Adrenal gland (tissue), 12 donors: ENCODE results near the gene TMEM123. TPM values are rescaled to one million over a fixed set of nuclear protein-coding genes. Genes with fewer than 3 reads are reported as not detected.

Experiments
- DNase-seq, 7 donors: peaks; one replicate each; pipeline ENCODE4 v3.0.0-alpha.2; 2019 to 2020
- H3K27ac ChIP-seq, 5 donors: fragments of 200-600 bp; sonication (generic) in 4 of 5; 1 replicate in 3 of 5; 2 replicates in 2 of 5; pipeline versions ENCODE4 v1.5.1 to v1.8.0; 2016 to 2020; ENCODE audit warnings: mild to moderate bottlenecking in 1 of 5
- H3K27me3 ChIP-seq: fragments of 200-600 bp; 2 replicates; pipeline ENCODE4 v1.8.0; 2021
- H3K36me3 ChIP-seq, 2 donors: fragments of 200-600 bp; replicated peaks in 1 of 2; 1 replicate in 1 of 2; 2 replicates in 1 of 2; pipeline versions ENCODE4 v1.5.1 to v1.8.0; 2018 to 2022
- H3K4me1 ChIP-seq, 2 donors: fragments of 200-600 bp; replicated peaks in 1 of 2; 1 replicate in 1 of 2; 2 replicates in 1 of 2; pipeline versions ENCODE4 v1.5.1 to v1.8.0; 2018 to 2021
- H3K4me3 ChIP-seq, 4 donors: fragments of 200-600 bp; sonication (generic) in 3 of 4; one replicate each; pipeline ENCODE4 v1.5.1; 2016 to 2018
- H3K9me3 ChIP-seq, 3 donors: fragments of 200-600 bp; sonication (generic) in 1 of 3; replicated peaks in 1 of 3; 1 replicate in 2 of 3; 2 replicates in 1 of 3; pipeline versions ENCODE4 v1.5.1 to v1.8.0; 2016 to 2021
- CTCF ChIP-seq, 6 experiments: fragments of 450-650 bp in 4 of 6; fragments of 200-600 bp in 2 of 6; sonication (generic) in 1 of 6; IDR thresholded peaks; 1 replicate in 5 of 6; 2 replicates in 1 of 6; pipeline versions ENCODE4 v1.5.1 to v1.8.0; 2016 to 2021; ENCODE audit warnings: antibody characterized with exemption in 6 of 6, mild to moderate bottlenecking in 2 of 6, moderate library complexity in 1 of 6
- POLR2A ChIP-seq, 2 donors: fragments of 450-650 bp; IDR thresholded peaks; one replicate each; pipeline ENCODE4 v1.6.1; 2017; ENCODE audit warnings: antibody characterized with exemption in 2 of 2, mild to moderate bottlenecking in 2 of 2, moderate library complexity in 1 of 2
- WGBS, 4 donors: extraction: QIAGEN DNeasy Blood & Tissue Kit in 2 of 4; methylation state at CpG; one replicate each; pipeline versions ENCODE4 v1.1.5 to v1.1.7; 2013 to 2017; 5-methylcytosine and 5-hydroxymethylcytosine counted together
- intact Hi-C, 2 donors: fragments of 100-400 bp; cut with DNase I; formaldehyde crosslinking; loops; one replicate each; pipeline versions ENCODE4 v1.14.1 to v1.15.0; 2022 to 2023
- polyA plus RNA-seq, 3 donors: library from polyadenylated mRNA; stranded (reverse); fragments of 200-250 nt in 2 of 3; fragments of 350-450 nt in 1 of 3; fragmentation: Illumina TruSeq in 1 of 3; extraction: RNeasy Lipid Tissue Mini Kit (QIAGEN cat#74804) in 1 of 3; gene quantifications; one replicate each; pipeline ENCODE4 v1.2.3, GENCODE V29; 2013 to 2014
- total RNA-seq, 9 donors: library from RNA; depleted of rRNA in 4 of 9; stranded (reverse); fragments of >200 nt in 4 of 9; fragments of 120-200 nt in 1 of 9; fragmentation: NEBNext Ultra II Directional in 1 of 9; extraction: Animal tissue kit (Norgen Biotek cat#: 25700) in 1 of 9; gene quantifications; one replicate each; pipeline versions ENCODE4 v1.1.0 to v1.2.4, GENCODE V29; 2013 to 2023
- donor health status: healthy with polysubstance abuse.
- donor health status: Bipolar disorder and iron deficiency.
- donor health status: DM: yes; HTN: yes; CAD: no.
- donor health status: DM: no; HTN: no; CAD: no.
- donor health status: DM: no; HTN: no; CAD: no.
- donor health status: DM: yes; HTN: yes; CAD: no.

Gene TMEM123
- total and polyA plus RNA-seq, 12 donors: 19.2 to 284 (median 117) TPM

- no peak for DNase-seq
- intact Hi-C loops: no loop called here
- no peak for TF ChIP-seq CTCF (IDR thresholded peaks at IDR 0.05)
- TF ChIP-seq POLR2A (IDR thresholded peaks at IDR 0.05): no peak
- no peak overlapping the region for H3K27ac ChIP-seq
- H3K36me3 ChIP-seq: no peaks in the 10 kb centered on the region
- H3K4me3 ChIP-seq: no peak overlapping the region
- no peaks in the 10 kb centered on the region for H3K9me3 ChIP-seq
- H3K4me1 ChIP-seq: peaks cover 10 to 12% of the 10 kb centered on the region in 2 donors
- no peaks in the 10 kb centered on the region for H3K27me3 ChIP-seq
- 82 to 95% (median 90%) methylated on average over 4 of the region's 4 CpGs for WGBS, 4 donors
Observed at GRCh38 chr11:102472127-102472526, 19.6 kb upstream of the TMEM123 start.

- H3K9me3 ChIP-seq: no peaks in the 10 kb centered on the region
- no peak overlapping the region for H3K27ac ChIP-seq
- no peak overlapping the region for H3K4me3 ChIP-seq
- no peak for DNase-seq
- no peak for TF ChIP-seq POLR2A (IDR thresholded peaks at IDR 0.05)
- no peak for TF ChIP-seq CTCF (IDR thresholded peaks at IDR 0.05)
- no peaks in the 10 kb centered on the region for H3K27me3 ChIP-seq
- H3K4me1 ChIP-seq: peaks cover 10 to 12% of the 10 kb centered on the region in 2 donors
- intact Hi-C loops: no loop called here
- H3K36me3 ChIP-seq: no peaks in the 10 kb centered on the region
Observed at GRCh38 chr11:102471474-102471873, 18.9 kb upstream of the TMEM123 start.

- Histone ChIP-seq H3K4me3 (no peak overlapping the region), H3K36me3 (no peaks in the 10 kb centered on the region), H3K27ac (no peak overlapping the region), H3K4me1 (peaks cover 10 to 12% of the 10 kb centered on the region in 2 donors), H3K9me3 (no peaks in the 10 kb centered on the region), H3K27me3 (no peaks in the 10 kb centered on the region)
- TF ChIP-seq CTCF (IDR thresholded peaks at IDR 0.05) (no peak), POLR2A (IDR thresholded peaks at IDR 0.05) (no peak)
- no peak for DNase-seq
- 93 to 98% (median 95%) methylated on average over 3 of the region's 3 CpGs for WGBS, 4 donors
- intact Hi-C loops: no loop called here
Observed at GRCh38 chr11:102470251-102470650, 17.7 kb upstream of the TMEM123 start.

- 73 to 80% (median 77%) methylated on average over 8 of the region's 8 CpGs for WGBS, 4 donors
- no peaks in the 10 kb centered on the region for H3K36me3 ChIP-seq
- H3K27ac ChIP-seq: no peak overlapping the region
- DNase-seq: peak in 1 of 7 donors; percentile 16
- no peak overlapping the region for H3K4me3 ChIP-seq
- peaks cover 10 to 12% of the 10 kb centered on the region in 2 donors for H3K4me1 ChIP-seq
- H3K27me3 ChIP-seq: no peaks in the 10 kb centered on the region
- no peak for TF ChIP-seq POLR2A (IDR thresholded peaks at IDR 0.05)
- no peak for TF ChIP-seq CTCF (IDR thresholded peaks at IDR 0.05)
- intact Hi-C loops: no loop called here
- no peaks in the 10 kb centered on the region for H3K9me3 ChIP-seq
Observed at GRCh38 chr11:102469196-102469821, 16.7 kb upstream of the TMEM123 start.
